K562 (cell line): ENCODE measurements around the gene CLDN5. TPM values are rescaled to one million over a fixed set of nuclear protein-coding genes. Genes with fewer than 3 reads are reported as not detected.

Source experiments
- CBX3 ChIP-seq, 2 experiments: IDR thresholded peaks; 1 replicate in 1 of 2; 2 replicates in 1 of 2; pipeline ENCODE4 v1.6.1; 2012; ENCODE audit warnings: inconsistent platforms in 2 of 2, low read length in 2 of 2, borderline replicate concordance in 1 of 2, control low read depth in 1 of 2
- GATAD2A ChIP-seq: fragments of 450-650 bp; IDR thresholded peaks from 2 replicates; pipeline ENCODE4 v1.6.1; 2017
- HOXB6 ChIP-seq: fragments of 250-450 bp; sonication (Bioruptor Pico); IDR thresholded peaks from 2 replicates; pipeline ENCODE4 v1.5.1; 2022; ENCODE audit warnings: mild to moderate bottlenecking, borderline replicate concordance
- IRF2 ChIP-seq: sonication (generic); formaldehyde crosslinking; IDR thresholded peaks from 2 replicates; pipeline ENCODE4 v1.8.1; 2022; ENCODE audit warnings: mild to moderate bottlenecking, missing genetic modification reagents
- KAT7 ChIP-seq: sonication (generic); formaldehyde crosslinking; IDR thresholded peaks from 2 replicates; pipeline ENCODE4 v1.8.0; 2022; ENCODE audit warnings: missing genetic modification reagents, mild to moderate bottlenecking, borderline replicate concordance
- NUFIP1 ChIP-seq: fragments of 450-650 bp; IDR thresholded peaks from 2 replicates; pipeline ENCODE4 v1.6.1; 2018; ENCODE audit not compliant: partially characterized antibody
- STAG1 ChIP-seq: sonication (generic); formaldehyde crosslinking; IDR thresholded peaks from 2 replicates; pipeline ENCODE4 v1.5.0; 2020; ENCODE audit warnings: missing genetic modification reagents, borderline replicate concordance
- TEAD4 ChIP-seq, 2 experiments: sonication (generic) in 1 of 2; formaldehyde crosslinking in 1 of 2; IDR thresholded peaks; 2 replicates each; pipeline versions ENCODE4 v1.6.1 to v1.8.0; 2012 to 2022; ENCODE audit warnings: borderline replicate concordance in 1 of 2, inconsistent platforms in 1 of 2, low read length in 1 of 2, mild to moderate bottlenecking in 1 of 2, missing genetic modification reagents in 1 of 2
- TSC22D4 ChIP-seq: fragments of 450-650 bp; IDR thresholded peaks from 2 replicates; pipeline ENCODE4 v1.6.1; 2016; ENCODE audit warnings: missing genetic modification characterization, missing biosample characterization, control low read depth
- polyA plus RNA-seq, 8 experiments: library from polyadenylated mRNA; depleted of rRNA in 4 of 8; stranded (reverse) in 5 of 8; unstranded in 3 of 8; fragments of >200 nt; fragmentation: Nextera tagmentation in 2 of 8; fragmentation: Illumina TruSeq in 1 of 8; extraction: Ambion mirVana in 2 of 8; extraction: Trizol in 1 of 8; gene quantifications; 2 replicates each; pipeline versions ENCODE4 v1.2.1 to v1.2.3, GENCODE V29; 2011 to 2014; ENCODE audit warnings: inconsistent platforms in 1 of 8, missing spikeins in 1 of 8
- total RNA-seq, 7 experiments: library from RNA; depleted of rRNA in 6 of 7; stranded (reverse); fragments of >200 nt in 6 of 7; fragmentation: Illumina TruSeq in 2 of 7; extraction: Trizol in 2 of 7; gene quantifications; 2 replicates each; pipeline versions ENCODE4 v1.2.1 to v1.2.3, GENCODE V29; 2011 to 2021; ENCODE audit warnings: low replicate concordance in 1 of 7
- TF ChIP-seq, protein P1 (sequence below), 2 experiments: fragments of 450-650 bp in 1 of 2; sonication (generic) in 1 of 2; formaldehyde crosslinking in 1 of 2; IDR thresholded peaks in 1 of 2; conservative IDR thresholded peaks in 1 of 2; 2 replicates each; pipeline versions ENCODE4 v1.6.1 to v1.8.1; 2016 to 2023; ENCODE audit warnings: mild to moderate bottlenecking in 2 of 2, moderate library complexity in 2 of 2, inconsistent platforms in 1 of 2, missing genetic modification reagents in 1 of 2
- TF ChIP-seq, protein P2 (sequence below): sonication (generic); formaldehyde crosslinking; IDR thresholded peaks from 2 replicates; pipeline ENCODE4 v1.8.1; 2022; ENCODE audit warnings: missing genetic modification reagents
- TF ChIP-seq, protein P3 (sequence below): sonication (generic); formaldehyde crosslinking; IDR thresholded peaks from 2 replicates; pipeline ENCODE4 v1.8.1; 2023; ENCODE audit warnings: mild to moderate bottlenecking, missing genetic modification reagents

Gene CLDN5
- total and polyA plus RNA-seq, 9 of the 15 experiments (the other 6 are each of a cell fraction or from before 2014, with no cell fraction given): 0.20 TPM; not detected in 8

DNA sequence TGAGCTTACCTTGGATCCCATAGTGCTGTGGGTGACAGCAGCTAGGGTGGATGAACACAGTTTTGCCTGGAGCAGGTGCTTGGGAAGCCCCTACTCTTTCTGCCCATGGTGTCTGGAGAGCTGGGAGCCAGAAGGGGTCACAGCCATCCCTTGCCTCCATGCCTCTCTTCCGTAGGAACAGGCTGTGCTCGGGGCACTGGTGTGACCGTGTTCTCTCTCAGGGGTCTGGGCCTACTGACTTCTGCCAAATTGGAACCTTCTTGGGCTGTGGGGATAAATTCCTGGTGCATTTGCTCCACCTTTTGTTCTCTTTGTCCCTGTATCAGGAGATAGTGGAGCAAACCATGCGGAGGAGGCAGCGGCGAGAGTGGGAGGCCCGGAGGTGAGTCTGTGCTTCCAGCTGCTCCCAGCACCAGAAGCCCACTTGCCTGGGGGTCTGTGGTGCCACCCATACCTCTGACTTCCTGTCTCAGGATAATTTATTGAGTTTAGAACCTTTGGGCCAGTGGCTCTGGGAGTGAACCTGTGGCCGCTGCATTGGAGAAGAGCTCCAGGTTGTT, 30.1 kb downstream of the CLDN5 start (continued):
- TF ChIP-seq, protein P1, sequence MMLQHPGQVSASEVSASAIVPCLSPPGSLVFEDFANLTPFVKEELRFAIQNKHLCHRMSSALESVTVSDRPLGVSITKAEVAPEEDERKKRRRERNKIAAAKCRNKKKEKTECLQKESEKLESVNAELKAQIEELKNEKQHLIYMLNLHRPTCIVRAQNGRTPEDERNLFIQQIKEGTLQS (IDR thresholded peaks at IDR 0.05): no peak
- TF ChIP-seq, protein P1 (CRISPR knock-in tag; conservative IDR thresholded peaks at IDR 0.05): no peak
- TF ChIP-seq TEAD4 (IDR thresholded peaks at IDR 0.05; ENCODE audit: low read length) (no peak), TEAD4 (CRISPR knock-in tag; IDR thresholded peaks at IDR 0.05; ENCODE audit: borderline replicate concordance) (peak; percentile 64; the same call in 1 of the 2 replicates), STAG1 (CRISPR knock-in tag) (peak; percentile 32; the same call in 1 of the 2 replicates), TSC22D4 (tag) (no peak), KAT7 (no peak), NUFIP1 (no peak), HOXB6 (no peak), IRF2 (CRISPR knock-in tag) (peak; percentile 74; the same call in 1 of the 2 replicates), GATAD2A (no peak), CBX3 (IDR thresholded peaks at IDR 0.05; ENCODE audit: borderline replicate concordance in 1 of 2, low read length in 2 of 2) (no peak)
- TF ChIP-seq, protein P2, sequence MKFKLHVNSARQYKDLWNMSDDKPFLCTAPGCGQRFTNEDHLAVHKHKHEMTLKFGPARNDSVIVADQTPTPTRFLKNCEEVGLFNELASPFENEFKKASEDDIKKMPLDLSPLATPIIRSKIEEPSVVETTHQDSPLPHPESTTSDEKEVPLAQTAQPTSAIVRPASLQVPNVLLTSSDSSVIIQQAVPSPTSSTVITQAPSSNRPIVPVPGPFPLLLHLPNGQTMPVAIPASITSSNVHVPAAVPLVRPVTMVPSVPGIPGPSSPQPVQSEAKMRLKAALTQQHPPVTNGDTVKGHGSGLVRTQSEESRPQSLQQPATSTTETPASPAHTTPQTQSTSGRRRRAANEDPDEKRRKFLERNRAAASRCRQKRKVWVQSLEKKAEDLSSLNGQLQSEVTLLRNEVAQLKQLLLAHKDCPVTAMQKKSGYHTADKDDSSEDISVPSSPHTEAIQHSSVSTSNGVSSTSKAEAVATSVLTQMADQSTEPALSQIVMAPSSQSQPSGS: peak; percentile 47; the same call in 1 of the 2 replicates
- TF ChIP-seq, protein P3, sequence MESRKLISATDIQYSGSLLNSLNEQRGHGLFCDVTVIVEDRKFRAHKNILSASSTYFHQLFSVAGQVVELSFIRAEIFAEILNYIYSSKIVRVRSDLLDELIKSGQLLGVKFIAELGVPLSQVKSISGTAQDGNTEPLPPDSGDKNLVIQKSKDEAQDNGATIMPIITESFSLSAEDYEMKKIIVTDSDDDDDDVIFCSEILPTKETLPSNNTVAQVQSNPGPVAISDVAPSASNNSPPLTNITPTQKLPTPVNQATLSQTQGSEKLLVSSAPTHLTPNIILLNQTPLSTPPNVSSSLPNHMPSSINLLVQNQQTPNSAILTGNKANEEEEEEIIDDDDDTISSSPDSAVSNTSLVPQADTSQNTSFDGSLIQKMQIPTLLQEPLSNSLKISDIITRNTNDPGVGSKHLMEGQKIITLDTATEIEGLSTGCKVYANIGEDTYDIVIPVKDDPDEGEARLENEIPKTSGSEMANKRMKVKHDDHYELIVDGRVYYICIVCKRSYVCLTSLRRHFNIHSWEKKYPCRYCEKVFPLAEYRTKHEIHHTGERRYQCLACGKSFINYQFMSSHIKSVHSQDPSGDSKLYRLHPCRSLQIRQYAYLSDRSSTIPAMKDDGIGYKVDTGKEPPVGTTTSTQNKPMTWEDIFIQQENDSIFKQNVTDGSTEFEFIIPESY: no peak
